WTC11 (cell line): Measurements from ENCODE around the gene KRT14. TPM values are rescaled to one million over a fixed set of nuclear protein-coding genes. Genes with fewer than 3 reads are reported as not detected.
A peak's percentile ranks its signal among the peaks of the same experiment; 100 is the strongest.

ENCODE experiments used
- ATAC-seq: fragments of 200-7000 bp; cut with Tn5 transposase; 2 replicates; pipeline ENCODE4 v1.10.0; 2021; ENCODE audit warnings: mild to moderate bottlenecking, moderate library complexity
- CTCF ChIA-PET: fragments of 300-600 bp; sonication (Branson Sonifier 250); formaldehyde crosslinking; loops from one replicate; lab custom pipeline; 2021; ENCODE audit warnings: antibody characterized with exemption; lab: Charles Lee
- POLR2A ChIA-PET: fragments of 350-600 bp; sonication (Branson Sonifier 250); formaldehyde crosslinking; loops from one replicate; lab custom pipeline; 2021; ENCODE audit warnings: antibody characterized with exemption; lab: Charles Lee
- DNase-seq: peaks from one replicate; pipeline ENCODE4 v3.0.0; 2021; ENCODE audit warnings: low spot score
- H3K27ac Mint-ChIP-seq: 2 replicates; pipeline ENCODE4 v1.8.0; 2021; ENCODE audit warnings: mixed read lengths
- H3K27me3 Mint-ChIP-seq: 2 replicates; pipeline ENCODE4 v1.8.0; 2021; ENCODE audit warnings: low read depth, mild to moderate bottlenecking, moderate library complexity, mixed read lengths
- H3K36me3 Mint-ChIP-seq: 2 replicates; pipeline ENCODE4 v1.8.0; 2021; ENCODE audit warnings: mixed read lengths
- H3K4me1 Mint-ChIP-seq: 2 replicates; pipeline ENCODE4 v1.8.0; 2022; ENCODE audit warnings: mixed read lengths
- H3K4me3 Mint-ChIP-seq: 2 replicates; pipeline ENCODE4 v1.8.0; 2021; ENCODE audit warnings: mild to moderate bottlenecking, moderate library complexity, mixed read lengths
- H3K9me3 Mint-ChIP-seq: 2 replicates; pipeline ENCODE4 v1.8.0; 2021; ENCODE audit warnings: mixed read lengths
- ATF1 ChIP-seq: sonication (generic); formaldehyde crosslinking; IDR thresholded peaks from 2 replicates; pipeline ENCODE4 v1.8.1; 2023; ENCODE audit warnings: mild to moderate bottlenecking, moderate library complexity, missing genetic modification reagents
- EMX1 ChIP-seq: fragments of 250-450 bp; sonication (Bioruptor Pico); IDR thresholded peaks from 2 replicates; pipeline ENCODE4 v1.8.0; 2021; ENCODE audit warnings: mild to moderate bottlenecking
- JUN ChIP-seq: sonication (generic); formaldehyde crosslinking; IDR thresholded peaks from 2 replicates; pipeline ENCODE4 v1.8.0; 2023; ENCODE audit warnings: mild to moderate bottlenecking, missing genetic modification reagents
- OVOL2 ChIP-seq: fragments of 250-450 bp; sonication (Bioruptor Pico); IDR thresholded peaks from 2 replicates; pipeline ENCODE4 v1.9.0; 2021; ENCODE audit warnings: mild to moderate bottlenecking, borderline replicate concordance
- RORB ChIP-seq: fragments of 250-450 bp; sonication (Bioruptor Pico); IDR thresholded peaks from 2 replicates; pipeline ENCODE4 v1.9.0; 2021; ENCODE audit warnings: mild to moderate bottlenecking
- SMAD3 ChIP-seq: sonication (generic); formaldehyde crosslinking; IDR thresholded peaks from 2 replicates; pipeline ENCODE4 v1.8.0; 2022; ENCODE audit warnings: missing genetic modification reagents, mild to moderate bottlenecking, borderline replicate concordance
- TCF7 ChIP-seq: sonication (generic); formaldehyde crosslinking; IDR thresholded peaks from 2 replicates; pipeline ENCODE4 v1.8.0; 2022; ENCODE audit warnings: mild to moderate bottlenecking, low read depth, missing genetic modification reagents, moderate library complexity
- ZBTB21 ChIP-seq: sonication (generic); formaldehyde crosslinking; IDR thresholded peaks from 2 replicates; pipeline ENCODE4 v1.8.1; 2023; ENCODE audit warnings: mild to moderate bottlenecking, missing genetic modification reagents, borderline replicate concordance
- ZNF138 ChIP-seq: sonication (generic); formaldehyde crosslinking; conservative IDR thresholded peaks from 2 replicates; pipeline ENCODE4 v1.8.1; 2022; ENCODE audit warnings: mild to moderate bottlenecking, moderate library complexity, missing genetic modification reagents
- ZNF219 ChIP-seq: sonication (generic); formaldehyde crosslinking; IDR thresholded peaks from 2 replicates; pipeline ENCODE4 v1.8.0; 2023; ENCODE audit warnings: missing genetic modification reagents, mild to moderate bottlenecking, borderline replicate concordance
- ZNF263 ChIP-seq: sonication (generic); formaldehyde crosslinking; IDR thresholded peaks from 2 replicates; pipeline ENCODE4 v1.8.1; 2022; ENCODE audit warnings: low read depth, mild to moderate bottlenecking, moderate library complexity, missing genetic modification reagents
- ZNF671 ChIP-seq: fragments of 250-450 bp; sonication (Bioruptor Pico); IDR thresholded peaks from 2 replicates; pipeline ENCODE4 v1.8.0; 2021; ENCODE audit warnings: mild to moderate bottlenecking
- total RNA-seq: library from RNA; stranded (reverse); gene quantifications from 3 replicates; pipeline ENCODE4 v1.2.3, GENCODE V29; 2021
- TF ChIP-seq, protein P1 (sequence below): sonication (generic); formaldehyde crosslinking; IDR thresholded peaks from 2 replicates; pipeline ENCODE4 v1.8.1; 2023; ENCODE audit warnings: mild to moderate bottlenecking, missing genetic modification reagents, moderate library complexity
- TF ChIP-seq, protein P2 (sequence below): sonication (generic); formaldehyde crosslinking; IDR thresholded peaks from 2 replicates; pipeline ENCODE4 v1.8.1; 2023; ENCODE audit warnings: mild to moderate bottlenecking, moderate library complexity, missing genetic modification reagents
- TF ChIP-seq, protein P3 (sequence below): sonication (generic); formaldehyde crosslinking; IDR thresholded peaks from 2 replicates; pipeline ENCODE4 v1.8.0; 2022; ENCODE audit warnings: mild to moderate bottlenecking, missing genetic modification reagents
- TF ChIP-seq, protein P4 (sequence below): sonication (generic); formaldehyde crosslinking; IDR thresholded peaks from 2 replicates; pipeline ENCODE4 v1.8.0; 2023; ENCODE audit warnings: missing genetic modification reagents, mild to moderate bottlenecking, borderline replicate concordance
- TF ChIP-seq, protein P5 (sequence below): fragments of 200-600 bp; IDR thresholded peaks from 2 replicates; pipeline ENCODE4 v1.8.0; 2022; ENCODE audit warnings: antibody characterized with exemption
- TF ChIP-seq, protein P6 (sequence below): sonication (generic); formaldehyde crosslinking; IDR thresholded peaks from 2 replicates; pipeline ENCODE4 v1.8.1; 2022; ENCODE audit warnings: low read depth, missing genetic modification reagents, borderline replicate concordance
- TF ChIP-seq, protein P7 (sequence below): fragments of 250-450 bp; sonication (Bioruptor Pico); IDR thresholded peaks from 2 replicates; pipeline ENCODE4 v2.1.2; 2022; ENCODE audit warnings: mild to moderate bottlenecking, moderate library complexity

Gene KRT14
- total RNA-seq, 1 experiment from 2014 or later, result not detected

DNA sequence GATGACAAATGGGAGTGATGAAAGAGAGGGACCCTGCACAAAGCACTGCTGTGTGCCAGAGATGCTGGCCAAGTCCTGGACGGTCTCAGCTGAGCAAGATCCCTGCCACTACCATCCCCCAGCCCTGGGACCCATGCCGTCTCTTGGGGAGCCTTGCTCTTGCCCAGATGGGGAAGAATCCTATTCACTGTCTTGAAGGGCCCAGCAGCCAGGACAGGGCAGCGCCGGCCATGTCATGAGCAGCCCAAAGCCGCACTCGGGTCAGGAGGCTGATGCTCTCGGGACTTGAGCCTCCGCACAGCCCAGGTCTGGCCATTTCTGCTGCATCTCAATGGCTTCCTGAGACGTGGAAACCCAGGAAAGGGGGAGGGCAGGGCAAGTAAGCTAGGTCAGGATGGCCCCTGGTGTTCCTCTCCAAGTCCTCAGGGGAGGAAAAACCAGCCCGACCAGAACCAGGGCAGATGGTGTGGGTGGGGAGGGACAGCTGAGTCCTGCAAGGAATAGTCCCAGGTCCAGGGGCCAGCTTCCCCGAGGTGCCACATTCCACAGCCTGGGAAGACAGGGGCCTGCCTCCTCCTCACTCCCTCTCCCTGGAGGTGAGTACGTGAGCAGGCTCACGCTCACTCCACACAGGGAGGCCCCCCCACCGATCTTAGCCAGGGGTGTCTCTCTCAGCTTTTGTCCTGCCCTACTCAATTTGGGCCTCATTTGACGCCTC, 50.8 kb downstream of the KRT14 start:
- Mint-ChIP-seq H3K27me3 (peaks cover 1% of the 10 kb centered on the region; the same call in 1 of the 2 replicates), H3K9me3 (no peaks in the 10 kb centered on the region), H3K4me1 (peaks cover 48% of the 10 kb centered on the region), H3K27ac (no peak overlapping the region), H3K36me3 (no peaks in the 10 kb centered on the region), H3K4me3 (no peak overlapping the region)
- CTCF ChIA-PET, result interaction anchor here (0.8 to 7.4 kb wide), 8 partner anchors 9 to 130 kb away, joined by 3 to 122 read pairs (median 7); no protein-coding TSS in a partner anchor
- DNase-seq (no peak), ATAC-seq (peak; percentile 7; the same call in 1 of the 2 replicates)
- POLR2A ChIA-PET, result no interaction called here
- TF ChIP-seq, protein P1, sequence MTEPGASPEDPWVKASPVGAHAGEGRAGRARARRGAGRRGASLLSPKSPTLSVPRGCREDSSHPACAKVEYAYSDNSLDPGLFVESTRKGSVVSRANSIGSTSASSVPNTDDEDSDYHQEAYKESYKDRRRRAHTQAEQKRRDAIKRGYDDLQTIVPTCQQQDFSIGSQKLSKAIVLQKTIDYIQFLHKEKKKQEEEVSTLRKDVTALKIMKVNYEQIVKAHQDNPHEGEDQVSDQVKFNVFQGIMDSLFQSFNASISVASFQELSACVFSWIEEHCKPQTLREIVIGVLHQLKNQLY (CRISPR knock-in tag), result no peak
- TF ChIP-seq, protein P2, sequence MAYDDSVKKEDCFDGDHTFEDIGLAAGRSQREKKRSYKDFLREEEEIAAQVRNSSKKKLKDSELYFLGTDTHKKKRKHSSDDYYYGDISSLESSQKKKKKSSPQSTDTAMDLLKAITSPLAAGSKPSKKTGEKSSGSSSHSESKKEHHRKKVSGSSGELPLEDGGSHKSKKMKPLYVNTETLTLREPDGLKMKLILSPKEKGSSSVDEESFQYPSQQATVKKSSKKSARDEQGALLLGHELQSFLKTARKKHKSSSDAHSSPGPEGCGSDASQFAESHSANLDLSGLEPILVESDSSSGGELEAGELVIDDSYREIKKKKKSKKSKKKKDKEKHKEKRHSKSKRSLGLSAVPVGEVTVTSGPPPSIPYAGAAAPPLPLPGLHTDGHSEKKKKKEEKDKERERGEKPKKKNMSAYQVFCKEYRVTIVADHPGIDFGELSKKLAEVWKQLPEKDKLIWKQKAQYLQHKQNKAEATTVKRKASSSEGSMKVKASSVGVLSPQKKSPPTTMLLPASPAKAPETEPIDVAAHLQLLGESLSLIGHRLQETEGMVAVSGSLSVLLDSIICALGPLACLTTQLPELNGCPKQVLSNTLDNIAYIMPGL (CRISPR knock-in tag), result no peak
- TF ChIP-seq SMAD3, result no peak
- no peak for TF ChIP-seq EMX1 (CRISPR knock-in tag)
- TF ChIP-seq, protein P3, sequence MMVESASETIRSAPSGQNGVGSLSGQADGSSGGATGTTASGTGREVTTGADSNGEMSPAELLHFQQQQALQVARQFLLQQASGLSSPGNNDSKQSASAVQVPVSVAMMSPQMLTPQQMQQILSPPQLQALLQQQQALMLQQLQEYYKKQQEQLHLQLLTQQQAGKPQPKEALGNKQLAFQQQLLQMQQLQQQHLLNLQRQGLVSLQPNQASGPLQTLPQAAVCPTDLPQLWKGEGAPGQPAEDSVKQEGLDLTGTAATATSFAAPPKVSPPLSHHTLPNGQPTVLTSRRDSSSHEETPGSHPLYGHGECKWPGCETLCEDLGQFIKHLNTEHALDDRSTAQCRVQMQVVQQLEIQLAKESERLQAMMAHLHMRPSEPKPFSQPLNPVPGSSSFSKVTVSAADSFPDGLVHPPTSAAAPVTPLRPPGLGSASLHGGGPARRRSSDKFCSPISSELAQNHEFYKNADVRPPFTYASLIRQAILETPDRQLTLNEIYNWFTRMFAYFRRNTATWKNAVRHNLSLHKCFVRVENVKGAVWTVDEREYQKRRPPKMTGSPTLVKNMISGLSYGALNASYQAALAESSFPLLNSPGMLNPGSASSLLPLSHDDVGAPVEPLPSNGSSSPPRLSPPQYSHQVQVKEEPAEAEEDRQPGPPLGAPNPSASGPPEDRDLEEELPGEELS (CRISPR knock-in tag), result no peak
- no peak for TF ChIP-seq ATF1 (CRISPR knock-in tag)
- no peak for TF ChIP-seq ZNF671 (CRISPR knock-in tag)
- no peak for TF ChIP-seq ZNF219
- TF ChIP-seq, protein P4, sequence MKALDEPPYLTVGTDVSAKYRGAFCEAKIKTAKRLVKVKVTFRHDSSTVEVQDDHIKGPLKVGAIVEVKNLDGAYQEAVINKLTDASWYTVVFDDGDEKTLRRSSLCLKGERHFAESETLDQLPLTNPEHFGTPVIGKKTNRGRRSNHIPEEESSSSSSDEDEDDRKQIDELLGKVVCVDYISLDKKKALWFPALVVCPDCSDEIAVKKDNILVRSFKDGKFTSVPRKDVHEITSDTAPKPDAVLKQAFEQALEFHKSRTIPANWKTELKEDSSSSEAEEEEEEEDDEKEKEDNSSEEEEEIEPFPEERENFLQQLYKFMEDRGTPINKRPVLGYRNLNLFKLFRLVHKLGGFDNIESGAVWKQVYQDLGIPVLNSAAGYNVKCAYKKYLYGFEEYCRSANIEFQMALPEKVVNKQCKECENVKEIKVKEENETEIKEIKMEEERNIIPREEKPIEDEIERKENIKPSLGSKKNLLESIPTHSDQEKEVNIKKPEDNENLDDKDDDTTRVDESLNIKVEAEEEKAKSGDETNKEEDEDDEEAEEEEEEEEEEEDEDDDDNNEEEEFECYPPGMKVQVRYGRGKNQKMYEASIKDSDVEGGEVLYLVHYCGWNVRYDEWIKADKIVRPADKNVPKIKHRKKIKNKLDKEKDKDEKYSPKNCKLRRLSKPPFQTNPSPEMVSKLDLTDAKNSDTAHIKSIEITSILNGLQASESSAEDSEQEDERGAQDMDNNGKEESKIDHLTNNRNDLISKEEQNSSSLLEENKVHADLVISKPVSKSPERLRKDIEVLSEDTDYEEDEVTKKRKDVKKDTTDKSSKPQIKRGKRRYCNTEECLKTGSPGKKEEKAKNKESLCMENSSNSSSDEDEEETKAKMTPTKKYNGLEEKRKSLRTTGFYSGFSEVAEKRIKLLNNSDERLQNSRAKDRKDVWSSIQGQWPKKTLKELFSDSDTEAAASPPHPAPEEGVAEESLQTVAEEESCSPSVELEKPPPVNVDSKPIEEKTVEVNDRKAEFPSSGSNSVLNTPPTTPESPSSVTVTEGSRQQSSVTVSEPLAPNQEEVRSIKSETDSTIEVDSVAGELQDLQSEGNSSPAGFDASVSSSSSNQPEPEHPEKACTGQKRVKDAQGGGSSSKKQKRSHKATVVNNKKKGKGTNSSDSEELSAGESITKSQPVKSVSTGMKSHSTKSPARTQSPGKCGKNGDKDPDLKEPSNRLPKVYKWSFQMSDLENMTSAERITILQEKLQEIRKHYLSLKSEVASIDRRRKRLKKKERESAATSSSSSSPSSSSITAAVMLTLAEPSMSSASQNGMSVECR (CRISPR knock-in tag), result no peak
- TF ChIP-seq, protein P5, sequence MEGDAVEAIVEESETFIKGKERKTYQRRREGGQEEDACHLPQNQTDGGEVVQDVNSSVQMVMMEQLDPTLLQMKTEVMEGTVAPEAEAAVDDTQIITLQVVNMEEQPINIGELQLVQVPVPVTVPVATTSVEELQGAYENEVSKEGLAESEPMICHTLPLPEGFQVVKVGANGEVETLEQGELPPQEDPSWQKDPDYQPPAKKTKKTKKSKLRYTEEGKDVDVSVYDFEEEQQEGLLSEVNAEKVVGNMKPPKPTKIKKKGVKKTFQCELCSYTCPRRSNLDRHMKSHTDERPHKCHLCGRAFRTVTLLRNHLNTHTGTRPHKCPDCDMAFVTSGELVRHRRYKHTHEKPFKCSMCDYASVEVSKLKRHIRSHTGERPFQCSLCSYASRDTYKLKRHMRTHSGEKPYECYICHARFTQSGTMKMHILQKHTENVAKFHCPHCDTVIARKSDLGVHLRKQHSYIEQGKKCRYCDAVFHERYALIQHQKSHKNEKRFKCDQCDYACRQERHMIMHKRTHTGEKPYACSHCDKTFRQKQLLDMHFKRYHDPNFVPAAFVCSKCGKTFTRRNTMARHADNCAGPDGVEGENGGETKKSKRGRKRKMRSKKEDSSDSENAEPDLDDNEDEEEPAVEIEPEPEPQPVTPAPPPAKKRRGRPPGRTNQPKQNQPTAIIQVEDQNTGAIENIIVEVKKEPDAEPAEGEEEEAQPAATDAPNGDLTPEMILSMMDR, result no peak
- no peak for TF ChIP-seq JUN
- TF ChIP-seq, protein P6, sequence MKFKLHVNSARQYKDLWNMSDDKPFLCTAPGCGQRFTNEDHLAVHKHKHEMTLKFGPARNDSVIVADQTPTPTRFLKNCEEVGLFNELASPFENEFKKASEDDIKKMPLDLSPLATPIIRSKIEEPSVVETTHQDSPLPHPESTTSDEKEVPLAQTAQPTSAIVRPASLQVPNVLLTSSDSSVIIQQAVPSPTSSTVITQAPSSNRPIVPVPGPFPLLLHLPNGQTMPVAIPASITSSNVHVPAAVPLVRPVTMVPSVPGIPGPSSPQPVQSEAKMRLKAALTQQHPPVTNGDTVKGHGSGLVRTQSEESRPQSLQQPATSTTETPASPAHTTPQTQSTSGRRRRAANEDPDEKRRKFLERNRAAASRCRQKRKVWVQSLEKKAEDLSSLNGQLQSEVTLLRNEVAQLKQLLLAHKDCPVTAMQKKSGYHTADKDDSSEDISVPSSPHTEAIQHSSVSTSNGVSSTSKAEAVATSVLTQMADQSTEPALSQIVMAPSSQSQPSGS (CRISPR knock-in tag), result no peak
- no peak for TF ChIP-seq OVOL2 (CRISPR knock-in tag)
- TF ChIP-seq ZNF263 (CRISPR knock-in tag), result no peak
- TF ChIP-seq ZBTB21 (CRISPR knock-in tag), result no peak
- TF ChIP-seq, protein P7, sequence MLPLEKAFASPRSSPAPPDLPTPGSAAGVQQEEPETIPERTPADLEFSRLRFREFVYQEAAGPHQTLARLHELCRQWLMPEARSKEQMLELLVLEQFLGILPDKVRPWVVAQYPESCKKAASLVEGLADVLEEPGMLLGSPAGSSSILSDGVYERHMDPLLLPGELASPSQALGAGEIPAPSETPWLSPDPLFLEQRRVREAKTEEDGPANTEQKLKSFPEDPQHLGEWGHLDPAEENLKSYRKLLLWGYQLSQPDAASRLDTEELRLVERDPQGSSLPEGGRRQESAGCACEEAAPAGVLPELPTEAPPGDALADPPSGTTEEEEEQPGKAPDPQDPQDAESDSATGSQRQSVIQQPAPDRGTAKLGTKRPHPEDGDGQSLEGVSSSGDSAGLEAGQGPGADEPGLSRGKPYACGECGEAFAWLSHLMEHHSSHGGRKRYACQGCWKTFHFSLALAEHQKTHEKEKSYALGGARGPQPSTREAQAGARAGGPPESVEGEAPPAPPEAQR (CRISPR knock-in tag), result no peak
- TF ChIP-seq ZNF138 (CRISPR knock-in tag), result no peak
- TF ChIP-seq TCF7, result no peak
- no peak for TF ChIP-seq RORB (CRISPR knock-in tag)
